ENCODE results near the gene XKR7.

The XKR7 gene

GRCh38 chr20:31962761-31963160 lies 5.2 kb upstream of the XKR7 start:
- no peak for TF ChIP-seq CTCF (IDR thresholded peaks at IDR 0.05)

GRCh38 chr20:31963889-31964288 lies 4.1 kb upstream of the XKR7 start:
- TF ChIP-seq CTCF (IDR thresholded peaks at IDR 0.05), result no peak

GRCh38 chr20:31966991-31967655 lies 828 bp upstream of the XKR7 start:
- no peak for TF ChIP-seq CTCF (IDR thresholded peaks at IDR 0.05)

GRCh38 chr20:31968291-31969126 lies 558 bp downstream of the XKR7 start:
- TF ChIP-seq CTCF (IDR thresholded peaks at IDR 0.05), result no peak

GRCh38 chr20:31969991-31970390 lies 2.0 kb downstream of the XKR7 start:
- TF ChIP-seq CTCF (IDR thresholded peaks at IDR 0.05), result no peak

- no peak for TF ChIP-seq CTCF (IDR thresholded peaks at IDR 0.05)
Observed at GRCh38 chr20:31972471-31973021, 4.6 kb downstream of the XKR7 start.

- TF ChIP-seq CTCF (IDR thresholded peaks at IDR 0.05), result no peak
Observed at GRCh38 chr20:31974296-31974695, 6.3 kb downstream of the XKR7 start.

Measured in LNCAP (cell line).